GM23338 (cell line): ENCODE data around the gene OBSCN. TPM values are rescaled to one million over a fixed set of nuclear protein-coding genes. Genes with fewer than 3 reads are reported as not detected.

Experiments
- ATAC-seq: fragments of 200-7000 bp; cut with Tn5 transposase; 3 replicates; pipeline ENCODE4 v1.9.1; 2020
- DNase-seq: peaks from one replicate; pipeline ENCODE4 v3.0.0-alpha.2; 2015; ENCODE audit warnings: low spot score
- H2AFZ ChIP-seq: fragments of 200-600 bp; sonication (generic); 2 replicates; pipeline ENCODE4 v1.8.0; 2016; ENCODE audit warnings: antibody characterized with exemption, mild to moderate bottlenecking, moderate library complexity
- H3F3A ChIP-seq: fragments of 200-600 bp; sonication (generic); replicated peaks from 2 replicates; pipeline ENCODE4 v1.8.0; 2017; ENCODE audit warnings: antibody characterized with exemption, mixed run types, low read depth
- H3K27ac ChIP-seq: fragments of 200-600 bp; sonication (generic); 2 replicates; pipeline ENCODE4 v1.6.1; 2016; ENCODE audit warnings: low read depth
- H3K27me3 ChIP-seq: fragments of 200-600 bp; sonication (generic); 2 replicates; pipeline ENCODE4 v1.8.0; 2016; ENCODE audit warnings: mild to moderate bottlenecking, mixed run types, moderate library complexity; ENCODE audit not compliant: insufficient read depth
- H3K36me3 ChIP-seq: fragments of 200-600 bp; sonication (generic); 2 replicates; pipeline ENCODE4 v1.8.0; 2016; ENCODE audit warnings: mild to moderate bottlenecking; ENCODE audit not compliant: insufficient read depth
- H3K4me1 ChIP-seq: fragments of 200-600 bp; sonication (generic); 2 replicates; pipeline ENCODE4 v1.8.0; 2016; ENCODE audit warnings: mild to moderate bottlenecking, moderate library complexity; ENCODE audit not compliant: insufficient read depth
- H3K4me2 ChIP-seq: fragments of 200-600 bp; sonication (generic); 2 replicates; pipeline ENCODE4 v1.7.1; 2017; ENCODE audit warnings: mixed run types
- H3K4me3 ChIP-seq: fragments of 200-600 bp; sonication (generic); 2 replicates; pipeline ENCODE4 v1.6.1; 2016; ENCODE audit warnings: mixed run types
- H3K79me2 ChIP-seq: fragments of 200-600 bp; sonication (generic); replicated peaks from 2 replicates; pipeline ENCODE4 v1.8.0; 2017; ENCODE audit warnings: mild to moderate bottlenecking; ENCODE audit not compliant: insufficient read depth
- H3K9me2 ChIP-seq: fragments of 200-600 bp; sonication (generic); 2 replicates; pipeline ENCODE4 v1.8.0; 2017; ENCODE audit not compliant: insufficient read depth
- H4K20me1 ChIP-seq: fragments of 200-600 bp; sonication (generic); replicated peaks from 2 replicates; pipeline ENCODE4 v1.8.0; 2017; ENCODE audit warnings: mild to moderate bottlenecking; ENCODE audit not compliant: insufficient read depth
- H3K27ac Mint-ChIP-seq: 2 replicates; pipeline ENCODE4 v1.8.0; 2020; ENCODE audit warnings: inconsistent platforms, mild to moderate bottlenecking, moderate library complexity, mixed read lengths
- H3K27me3 Mint-ChIP-seq: 3 replicates; pipeline ENCODE4 v1.8.0; 2022; ENCODE audit warnings: low read depth, mild to moderate bottlenecking, moderate library complexity, mixed read lengths, inconsistent platforms; ENCODE audit not compliant: insufficient read depth, poor library complexity
- H3K36me3 Mint-ChIP-seq: 3 replicates; pipeline ENCODE4 v1.8.0; 2021; ENCODE audit warnings: low read depth, mild to moderate bottlenecking, inconsistent platforms, moderate library complexity, mixed read lengths
- H3K4me1 Mint-ChIP-seq: 3 replicates; pipeline ENCODE4 v1.8.0; 2020; ENCODE audit warnings: mild to moderate bottlenecking, inconsistent platforms, mixed read lengths
- H3K4me3 Mint-ChIP-seq: 3 replicates; pipeline ENCODE4 v1.8.0; 2021; ENCODE audit warnings: moderate library complexity, mild to moderate bottlenecking, inconsistent platforms, mixed read lengths
- H3K9me3 Mint-ChIP-seq: 3 replicates; pipeline ENCODE4 v1.8.0; 2020; ENCODE audit warnings: moderate library complexity, mild to moderate bottlenecking, inconsistent platforms, mixed read lengths
- CREB1 ChIP-seq: fragments of 250-450 bp; sonication (Bioruptor Pico); IDR thresholded peaks from 2 replicates; pipeline ENCODE4 v1.5.0; 2020; ENCODE audit warnings: low read depth, mild to moderate bottlenecking, moderate library complexity
- CTCF ChIP-seq, 2 experiments: fragments of 200-600 bp in 1 of 2; sonication (generic) in 1 of 2; conservative IDR thresholded peaks; 2 replicates each; pipeline versions ENCODE4 v1.5.1 to v1.6.1; 2016 to 2017; ENCODE audit warnings: antibody characterized with exemption in 2 of 2, low read depth in 2 of 2, mild to moderate bottlenecking in 2 of 2, moderate library complexity in 1 of 2
- EZH2 ChIP-seq: fragments of 200-600 bp; sonication (generic); IDR thresholded peaks from one replicate; pipeline ENCODE4 v1.8.0; 2017; ENCODE audit warnings: antibody characterized with exemption, mild to moderate bottlenecking, low read depth; ENCODE audit not compliant: unreplicated experiment
- EZH2phosphoT487 ChIP-seq: fragments of 200-600 bp; sonication (generic); IDR thresholded peaks from one replicate; pipeline ENCODE4 v1.8.1; 2018; ENCODE audit warnings: antibody characterized with exemption; ENCODE audit not compliant: unreplicated experiment
- NANOG ChIP-seq: IDR thresholded peaks from 2 replicates; pipeline ENCODE4 v1.6.1; 2016; ENCODE audit warnings: antibody characterized with exemption, borderline replicate concordance
- POLR2AphosphoS5 ChIP-seq: IDR thresholded peaks from 2 replicates; pipeline ENCODE4 v1.6.1; 2016; ENCODE audit warnings: antibody characterized with exemption, low read depth
- STAT1 ChIP-seq: IDR thresholded peaks from one replicate; pipeline ENCODE4 v1.6.1; 2016; ENCODE audit warnings: antibody characterized with exemption; ENCODE audit not compliant: unreplicated experiment
- polyA plus RNA-seq: library from polyadenylated mRNA; unstranded; fragments of >200 nt; fragmentation: Nextera tagmentation; extraction: Ambion mirVana; gene quantifications from 2 replicates; pipeline ENCODE4 v1.2.1, GENCODE V29; 2016
- total RNA-seq: library from RNA; depleted of rRNA; stranded (reverse); fragments of >200 nt; shearing (Covaris generic); gene quantifications from 2 replicates; pipeline ENCODE4 v1.2.3, GENCODE V29; 2014
- TF ChIP-seq, protein P1 (sequence below): IDR thresholded peaks from one replicate; pipeline ENCODE4 v1.6.1; 2018; ENCODE audit warnings: antibody characterized with exemption; ENCODE audit not compliant: unreplicated experiment

OBSCN gene
- total and polyA plus RNA-seq, 2 experiments from 2014 or later = 8.4 to 38.5 TPM

GRCh38 chr1:228349701-228350171, 141.9 kb downstream of the OBSCN start:
- DNase-seq = no peak
- peaks cover 1% of the 10 kb centered on the region for H3K27me3 Mint-ChIP-seq

More at GRCh38 chr1:228349701-228350171, 141.9 kb downstream of the OBSCN start:
- Histone ChIP-seq H3K36me3 (no peaks in the 10 kb centered on the region), H4K20me1 (no peaks in the 10 kb centered on the region), H3K4me2 (no peak overlapping the region), H3K4me1 (no peaks in the 10 kb centered on the region), H3F3A (no peaks in the 10 kb centered on the region), H3K79me2 (no peaks in the 10 kb centered on the region), H3K4me3 (no peak overlapping the region), H2AFZ (no peak overlapping the region), H3K27me3 (no peaks in the 10 kb centered on the region), H3K9me2 (no peaks in the 10 kb centered on the region), H3K27ac (no peak overlapping the region)
- Mint-ChIP-seq H3K36me3 (no peaks in the 10 kb centered on the region; the same call in 2 of the 3 replicates), H3K4me3 (no peak overlapping the region), H3K9me3 (no peaks in the 10 kb centered on the region; the same call in 1 of the 3 replicates), H3K27ac (no peak overlapping the region), H3K4me1 (no peaks in the 10 kb centered on the region; the same call in 2 of the 3 replicates)
- no peak for TF ChIP-seq NANOG
- TF ChIP-seq CREB1 (CRISPR knock-in tag) = no peak
- TF ChIP-seq, protein P1, sequence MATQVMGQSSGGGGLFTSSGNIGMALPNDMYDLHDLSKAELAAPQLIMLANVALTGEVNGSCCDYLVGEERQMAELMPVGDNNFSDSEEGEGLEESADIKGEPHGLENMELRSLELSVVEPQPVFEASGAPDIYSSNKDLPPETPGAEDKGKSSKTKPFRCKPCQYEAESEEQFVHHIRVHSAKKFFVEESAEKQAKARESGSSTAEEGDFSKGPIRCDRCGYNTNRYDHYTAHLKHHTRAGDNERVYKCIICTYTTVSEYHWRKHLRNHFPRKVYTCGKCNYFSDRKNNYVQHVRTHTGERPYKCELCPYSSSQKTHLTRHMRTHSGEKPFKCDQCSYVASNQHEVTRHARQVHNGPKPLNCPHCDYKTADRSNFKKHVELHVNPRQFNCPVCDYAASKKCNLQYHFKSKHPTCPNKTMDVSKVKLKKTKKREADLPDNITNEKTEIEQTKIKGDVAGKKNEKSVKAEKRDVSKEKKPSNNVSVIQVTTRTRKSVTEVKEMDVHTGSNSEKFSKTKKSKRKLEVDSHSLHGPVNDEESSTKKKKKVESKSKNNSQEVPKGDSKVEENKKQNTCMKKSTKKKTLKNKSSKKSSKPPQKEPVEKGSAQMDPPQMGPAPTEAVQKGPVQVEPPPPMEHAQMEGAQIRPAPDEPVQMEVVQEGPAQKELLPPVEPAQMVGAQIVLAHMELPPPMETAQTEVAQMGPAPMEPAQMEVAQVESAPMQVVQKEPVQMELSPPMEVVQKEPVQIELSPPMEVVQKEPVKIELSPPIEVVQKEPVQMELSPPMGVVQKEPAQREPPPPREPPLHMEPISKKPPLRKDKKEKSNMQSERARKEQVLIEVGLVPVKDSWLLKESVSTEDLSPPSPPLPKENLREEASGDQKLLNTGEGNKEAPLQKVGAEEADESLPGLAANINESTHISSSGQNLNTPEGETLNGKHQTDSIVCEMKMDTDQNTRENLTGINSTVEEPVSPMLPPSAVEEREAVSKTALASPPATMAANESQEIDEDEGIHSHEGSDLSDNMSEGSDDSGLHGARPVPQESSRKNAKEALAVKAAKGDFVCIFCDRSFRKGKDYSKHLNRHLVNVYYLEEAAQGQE = no peak
- TF ChIP-seq EZH2phosphoT487 = no peak
- TF ChIP-seq STAT1 = no peak
- TF ChIP-seq POLR2AphosphoS5 = no peak
- TF ChIP-seq EZH2 = no peak
- no peak for TF ChIP-seq CTCF (conservative IDR thresholded peaks at IDR 0.05; ENCODE audit: low read depth in 2 of 2)
- ATAC-seq = no peak
